Caco-2 (cell line): ENCODE results near the gene STK10. TPM values are rescaled to one million over a fixed set of nuclear protein-coding genes. Genes with fewer than 3 reads are reported as not detected.

Experiments used
- BruUV-seq: library from RNA; stranded (reverse); fragments of 400-500 nt; replicated peaks from 2 replicates; lab custom pipeline; 2021; lab: Mats Ljungman, UMichigan
- CTCF ChIA-PET: fragments of 300-600 bp; sonication (Branson Sonifier 250); formaldehyde crosslinking; loops from one replicate; lab custom pipeline; 2022; ENCODE audit warnings: antibody characterized with exemption; lab: Charles Lee
- POLR2A ChIA-PET: fragments of 300-600 bp; sonication (Branson Sonifier 250); formaldehyde crosslinking; loops from one replicate; lab custom pipeline; 2022; ENCODE audit warnings: antibody characterized with exemption; lab: Charles Lee
- DNase-seq, 2 experiments: peaks; one replicate each; pipeline versions ENCODE4 v3.0.0 to v3.0.0-alpha.2; 2020 to 2022
- H3K27me3 ChIP-seq: replicated peaks from 2 replicates; pipeline ENCODE4 v1.6.0; 2011; ENCODE audit warnings: low read length; ENCODE audit not compliant: control insufficient read depth, insufficient read depth
- H3K36me3 ChIP-seq: 2 replicates; pipeline ENCODE4 v1.5.1; 2011; ENCODE audit warnings: low read length; ENCODE audit not compliant: control insufficient read depth, insufficient read depth
- H3K4me1 ChIP-seq: fragments of 250-450 bp; sonication (Bioruptor Pico); 2 replicates; pipeline ENCODE4 v1.5.1; 2020; ENCODE audit warnings: mild to moderate bottlenecking
- H3K4me3 ChIP-seq: 2 replicates; pipeline ENCODE4 v1.5.1; 2011; ENCODE audit warnings: low read depth, mild to moderate bottlenecking, control low read depth, low read length
- H3K9me3 ChIP-seq: fragments of 250-450 bp; sonication (Bioruptor Pico); 2 replicates; pipeline ENCODE4 v1.5.1; 2020; ENCODE audit warnings: mild to moderate bottlenecking, moderate library complexity
- H3K27ac Mint-ChIP-seq: one replicate; pipeline ENCODE4 v1.8.0; 2022; ENCODE audit warnings: mixed read lengths; ENCODE audit not compliant: unreplicated experiment
- H3K27me3 Mint-ChIP-seq: one replicate; pipeline ENCODE4 v1.8.0; 2022; ENCODE audit warnings: mixed read lengths; ENCODE audit not compliant: insufficient read depth, unreplicated experiment
- H3K36me3 Mint-ChIP-seq: one replicate; pipeline ENCODE4 v1.8.0; 2022; ENCODE audit warnings: mild to moderate bottlenecking, mixed read lengths; ENCODE audit not compliant: insufficient read depth, unreplicated experiment
- H3K4me1 Mint-ChIP-seq: one replicate; pipeline ENCODE4 v1.8.0; 2022; ENCODE audit warnings: low read depth, mixed read lengths; ENCODE audit not compliant: unreplicated experiment
- H3K4me3 Mint-ChIP-seq: one replicate; pipeline ENCODE4 v1.8.0; 2022; ENCODE audit warnings: mild to moderate bottlenecking, moderate library complexity, mixed read lengths; ENCODE audit not compliant: unreplicated experiment
- H3K9me3 Mint-ChIP-seq: one replicate; pipeline ENCODE4 v1.8.0; 2022; ENCODE audit warnings: mixed read lengths; ENCODE audit not compliant: unreplicated experiment
- intact Hi-C: fragments of 100-400 bp; cut with micrococcal nuclease; formaldehyde crosslinking; loops from one replicate; pipeline ENCODE4 v1.10.0; 2022; ENCODE audit not compliant: unreplicated experiment
- total RNA-seq: library from RNA; stranded (reverse); gene quantifications from 2 replicates; pipeline ENCODE4 v1.2.3, GENCODE V29; 2022
- TF ChIP-seq, protein P1 (sequence below), 2 experiments: fragments of 200-600 bp in 1 of 2; IDR thresholded peaks; 1 replicate in 1 of 2; 2 replicates in 1 of 2; pipeline versions ENCODE4 v1.5.1 to v1.8.0; 2011 to 2022; ENCODE audit warnings: antibody characterized with exemption in 1 of 2, control low read depth in 1 of 2, inconsistent platforms in 1 of 2, low read depth in 1 of 2, low read length in 1 of 2, mild to moderate bottlenecking in 1 of 2, moderate library complexity in 1 of 2; ENCODE audit not compliant: insufficient read depth in 1 of 2, severe bottlenecking in 1 of 2, unreplicated experiment in 1 of 2

The STK10 gene
- total RNA-seq, 1 experiment from 2014 or later = 10.3 TPM

DNA sequence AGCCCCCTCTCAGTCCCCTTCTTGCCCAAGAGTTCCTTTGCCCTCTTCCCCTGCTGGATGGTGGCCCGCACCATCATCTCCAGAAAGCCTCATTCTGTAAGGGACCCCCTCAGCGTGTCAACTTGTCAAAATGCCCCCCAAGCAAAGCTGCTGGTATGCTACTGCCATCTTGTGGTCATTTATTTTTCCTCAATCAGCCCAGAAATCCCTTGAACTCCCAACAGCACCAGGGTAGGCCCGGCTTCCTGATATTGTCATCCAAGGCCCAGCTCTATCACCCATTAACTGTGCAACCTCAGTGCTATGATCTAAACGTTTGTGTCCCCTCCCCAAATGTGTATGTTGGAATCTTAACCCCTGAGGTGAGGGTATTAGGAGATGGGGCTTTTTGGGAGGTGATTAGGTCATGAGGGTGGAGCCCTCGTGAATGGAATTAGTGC is 128.3 kb downstream of the STK10 start:
- no peak overlapping the region for H3K27ac Mint-ChIP-seq
- intact Hi-C loops = loop anchor here (1.0 kb wide), 2 partner anchors 147 to 152 kb away; no protein-coding TSS in a partner anchor

DNA sequence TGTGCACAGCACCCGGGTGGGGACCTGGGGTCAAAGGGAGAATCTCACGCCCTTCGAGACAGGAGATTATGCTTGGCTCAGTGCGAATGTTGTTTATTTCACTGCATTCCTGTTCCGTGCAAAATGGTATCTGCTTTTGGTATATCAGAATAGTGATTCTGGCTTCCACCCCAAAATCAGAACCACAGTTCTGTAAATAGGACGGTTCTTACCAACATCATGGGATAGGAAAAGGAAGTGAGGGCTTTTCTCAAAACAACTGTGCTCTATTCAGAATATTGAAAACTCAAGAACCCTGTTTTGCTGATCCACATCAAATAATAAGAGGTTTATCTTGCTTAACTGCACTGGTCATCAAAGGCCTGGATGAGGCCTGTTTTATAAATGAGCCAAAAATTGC is 129.9 kb downstream of the STK10 start:
- BruUV-seq = no TSS peak
- TF ChIP-seq, protein P1, sequence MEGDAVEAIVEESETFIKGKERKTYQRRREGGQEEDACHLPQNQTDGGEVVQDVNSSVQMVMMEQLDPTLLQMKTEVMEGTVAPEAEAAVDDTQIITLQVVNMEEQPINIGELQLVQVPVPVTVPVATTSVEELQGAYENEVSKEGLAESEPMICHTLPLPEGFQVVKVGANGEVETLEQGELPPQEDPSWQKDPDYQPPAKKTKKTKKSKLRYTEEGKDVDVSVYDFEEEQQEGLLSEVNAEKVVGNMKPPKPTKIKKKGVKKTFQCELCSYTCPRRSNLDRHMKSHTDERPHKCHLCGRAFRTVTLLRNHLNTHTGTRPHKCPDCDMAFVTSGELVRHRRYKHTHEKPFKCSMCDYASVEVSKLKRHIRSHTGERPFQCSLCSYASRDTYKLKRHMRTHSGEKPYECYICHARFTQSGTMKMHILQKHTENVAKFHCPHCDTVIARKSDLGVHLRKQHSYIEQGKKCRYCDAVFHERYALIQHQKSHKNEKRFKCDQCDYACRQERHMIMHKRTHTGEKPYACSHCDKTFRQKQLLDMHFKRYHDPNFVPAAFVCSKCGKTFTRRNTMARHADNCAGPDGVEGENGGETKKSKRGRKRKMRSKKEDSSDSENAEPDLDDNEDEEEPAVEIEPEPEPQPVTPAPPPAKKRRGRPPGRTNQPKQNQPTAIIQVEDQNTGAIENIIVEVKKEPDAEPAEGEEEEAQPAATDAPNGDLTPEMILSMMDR (IDR thresholded peaks at IDR 0.05; ENCODE audit: insufficient read depth in 1 of 2, low read depth in 1 of 2, low read length in 1 of 2, severe bottlenecking in 1 of 2, unreplicated experiment in 1 of 2) = no peak
- Histone ChIP-seq H3K4me3 (no peak overlapping the region), H3K27me3 (no peaks in the 10 kb centered on the region), H3K36me3 (no peaks in the 10 kb centered on the region), H3K9me3 (no peaks in the 10 kb centered on the region), H3K4me1 (no peaks in the 10 kb centered on the region)
- intact Hi-C loops = no loop called here
- H3K27me3 Mint-ChIP-seq = no peaks in the 10 kb centered on the region
- DNase-seq = no peak
- ChIA-PET POLR2A (interaction anchor here (0.6 kb wide), 1 partner anchor 52 kb away, joined by 3 read pairs; the partner anchor contains the start of gene FBXW11), CTCF (interaction anchor here (0.6 kb wide), 1 partner anchor 404 kb away, joined by 4 read pairs; no protein-coding TSS in a partner anchor)
- peaks cover 6% of the 10 kb centered on the region for H3K36me3 Mint-ChIP-seq
- H3K27ac Mint-ChIP-seq = no peak overlapping the region
- no peaks in the 10 kb centered on the region for H3K9me3 Mint-ChIP-seq
- no peak overlapping the region for H3K4me3 Mint-ChIP-seq
- H3K4me1 Mint-ChIP-seq = no peaks in the 10 kb centered on the region

More for the DNA sequence above, 128.3 kb downstream of the STK10 start:
- CTCF ChIA-PET = interaction anchor here (0.6 to 2.1 kb wide), 12 partner anchors 9 to 641 kb away, joined by 3 to 41 read pairs (median 4); partner anchors contain the start of genes FBXW11 and FGF18
- H3K4me1 ChIP-seq = no peaks in the 10 kb centered on the region
- no peaks in the 10 kb centered on the region for H3K27me3 ChIP-seq
- no TSS peak for BruUV-seq
- peak in 1 of 2 experiments; percentile 21 for DNase-seq
- POLR2A ChIA-PET = no interaction called here
- no peaks in the 10 kb centered on the region for H3K9me3 ChIP-seq
- Mint-ChIP-seq H3K9me3 (no peaks in the 10 kb centered on the region), H3K36me3 (peaks cover 17% of the 10 kb centered on the region), H3K4me3 (no peak overlapping the region), H3K4me1 (no peaks in the 10 kb centered on the region), H3K27me3 (no peaks in the 10 kb centered on the region)
- no peaks in the 10 kb centered on the region for H3K36me3 ChIP-seq
- TF ChIP-seq, protein P1 (IDR thresholded peaks at IDR 0.05; ENCODE audit: insufficient read depth in 1 of 2, low read depth in 1 of 2, low read length in 1 of 2, severe bottlenecking in 1 of 2, unreplicated experiment in 1 of 2) = peak; percentile 57 to 73
- no peak overlapping the region for H3K4me3 ChIP-seq

DNA sequence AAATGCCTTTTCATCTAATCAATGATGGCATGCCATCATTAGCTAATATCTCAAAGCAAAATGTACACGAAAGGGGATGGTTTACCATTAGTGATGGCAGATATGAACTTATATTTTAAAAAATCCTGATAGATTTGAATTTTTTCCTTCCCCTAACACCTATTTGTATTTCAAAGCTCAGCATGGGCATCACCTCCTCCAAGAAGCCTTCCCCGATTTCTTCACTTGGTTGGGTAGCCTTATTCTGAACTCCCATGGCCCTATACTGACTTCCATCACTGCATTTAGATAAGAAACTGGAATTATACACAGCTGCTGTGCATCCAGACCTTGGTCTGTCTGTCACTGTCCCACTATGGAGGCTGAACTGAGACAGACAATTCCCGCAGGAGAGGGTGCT is 132.0 kb downstream of the STK10 start:
- H3K4me1 Mint-ChIP-seq = no peaks in the 10 kb centered on the region
- ChIA-PET CTCF (interaction anchor here (0.6 to 0.7 kb wide), 2 partner anchors 30 to 179 kb away, joined by 5 to 12 read pairs; no protein-coding TSS in a partner anchor), POLR2A (no interaction called here)
- H3K4me3 Mint-ChIP-seq = no peak overlapping the region
- no peaks in the 10 kb centered on the region for H3K27me3 Mint-ChIP-seq
- H3K27ac Mint-ChIP-seq = no peak overlapping the region
- peaks cover 6% of the 10 kb centered on the region for H3K36me3 Mint-ChIP-seq
- H3K9me3 Mint-ChIP-seq = no peaks in the 10 kb centered on the region
- Histone ChIP-seq H3K36me3 (no peaks in the 10 kb centered on the region), H3K4me3 (no peak overlapping the region), H3K9me3 (no peaks in the 10 kb centered on the region), H3K27me3 (no peaks in the 10 kb centered on the region), H3K4me1 (no peaks in the 10 kb centered on the region)
- no peak for DNase-seq
- TF ChIP-seq, protein P1 (IDR thresholded peaks at IDR 0.05; ENCODE audit: insufficient read depth in 1 of 2, low read depth in 1 of 2, low read length in 1 of 2, severe bottlenecking in 1 of 2, unreplicated experiment in 1 of 2) = no peak
- BruUV-seq = no TSS peak
- intact Hi-C loops = no loop called here
